HG03060 (cell line): ENCODE measurements around the gene REEP5.
"Not testable (repeated sequence)": the region's sequence is repeated elsewhere in the genome, so short reads cannot be mapped to it uniquely, and the experiment has no call there.

ENCODE experiments used
- ATAC-seq: cut with Tn5 transposase; IDR thresholded peaks from one replicate; pipeline ENCODE4 v1.9.1; 2021; ENCODE audit warnings: low read depth, moderate number of reproducible peaks; ENCODE audit not compliant: unreplicated experiment

Gene REEP5

DNA sequence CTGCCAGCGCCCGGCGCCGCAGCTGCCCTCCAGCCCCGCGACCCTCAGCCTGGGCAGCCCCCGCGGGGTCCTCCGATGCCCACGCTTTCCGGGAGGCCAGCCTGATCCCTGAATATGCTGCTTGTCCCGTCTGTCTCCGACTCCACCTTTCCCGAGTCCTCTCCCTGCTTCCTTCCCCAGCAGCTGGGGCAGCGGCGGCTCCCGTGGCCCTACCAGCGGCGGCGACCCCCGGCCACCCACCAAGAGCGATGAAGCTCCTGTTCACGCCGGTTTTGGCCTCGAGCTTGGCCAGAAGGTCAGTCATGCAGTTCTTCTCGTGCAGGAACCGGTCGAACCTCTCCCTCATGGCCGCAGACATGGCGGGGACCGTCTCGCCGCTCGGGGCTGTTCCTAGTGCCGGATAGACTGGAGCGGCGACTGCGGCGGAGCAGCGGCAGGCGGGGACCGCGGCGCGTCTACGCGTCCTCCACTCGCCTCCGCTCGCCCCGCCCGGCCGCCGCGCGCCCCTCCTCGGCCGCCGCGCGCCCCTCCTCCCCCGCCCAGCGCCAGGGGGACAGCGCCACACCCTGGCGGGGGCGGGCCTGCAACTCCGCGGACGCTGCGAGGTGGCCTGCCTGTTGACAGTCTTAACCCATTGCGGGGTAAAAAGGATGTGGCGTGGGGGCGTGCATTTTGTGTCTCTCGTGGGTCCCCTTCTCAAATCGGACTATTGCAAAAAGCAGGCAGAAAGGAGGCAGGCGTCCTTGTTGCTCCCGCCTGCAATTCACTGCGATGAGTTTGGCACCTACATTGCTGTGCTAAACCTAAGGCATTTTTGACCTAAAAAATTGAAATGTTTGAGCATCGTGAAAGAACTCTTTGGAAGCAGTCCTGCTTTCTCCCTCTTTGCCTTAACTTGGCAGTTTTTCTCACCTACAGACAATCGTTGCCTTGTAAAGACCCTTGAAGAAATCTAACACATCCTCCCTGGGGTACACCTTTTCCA lies at the start of gene REEP5:
Gene REEP5 (minus strand): TSS at position 395 of the 985 bp plus-strand sequence. CDS start 37 bp downstream, at position 358.
- no peak for ATAC-seq

DNA sequence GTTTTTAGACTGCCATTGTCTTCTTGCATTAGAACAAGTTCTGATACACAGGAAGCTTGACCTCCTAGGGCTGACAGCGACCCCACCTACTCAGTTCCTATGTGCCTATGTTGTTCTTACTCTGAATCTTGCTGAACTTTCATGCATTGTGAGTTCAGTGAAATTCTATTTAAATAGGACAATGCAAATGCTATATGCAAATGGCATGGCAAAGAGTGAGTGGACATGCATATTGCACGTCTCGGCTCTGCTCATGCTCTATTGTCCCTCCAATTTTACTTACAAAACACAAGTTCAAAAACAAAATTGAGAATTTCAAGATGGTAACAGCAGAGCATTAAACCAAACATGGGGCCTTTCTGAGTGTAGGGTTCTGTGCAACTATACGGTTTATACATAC lies 49.2 kb upstream of the REEP5 start:
- ATAC-seq = no peak

DNA sequence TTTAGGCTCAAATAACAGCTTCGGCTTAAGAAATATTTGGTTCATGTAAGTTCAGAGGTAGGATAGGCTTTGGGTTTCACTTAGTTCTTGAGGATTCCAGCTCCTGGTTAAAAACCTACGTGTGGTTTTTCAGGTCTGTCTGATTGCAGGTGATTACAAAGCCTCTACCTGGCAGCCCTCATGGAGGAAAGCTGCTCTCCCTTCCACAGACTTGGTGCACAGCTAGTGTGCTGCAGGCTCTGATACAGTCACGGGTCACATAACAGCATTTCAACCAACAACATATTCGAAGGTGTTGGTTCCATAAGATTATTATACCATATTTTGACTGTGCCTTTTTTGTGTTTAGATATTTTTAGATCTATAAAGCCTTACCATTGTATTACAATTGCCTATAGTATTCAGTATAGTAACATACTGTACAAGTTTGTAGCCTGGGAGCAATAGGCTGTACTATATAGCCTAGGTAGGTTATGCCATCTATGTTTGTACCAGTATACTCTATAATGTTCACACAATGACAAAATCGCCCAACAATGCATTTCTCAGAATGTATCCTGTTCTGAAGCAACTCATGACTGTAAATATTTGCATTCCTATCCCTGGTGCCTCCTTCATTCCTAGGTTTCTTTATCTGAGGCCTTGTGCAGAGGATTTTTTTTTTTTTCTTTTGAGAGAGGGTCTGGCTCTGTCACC lies 46.5 kb upstream of the REEP5 start:
- ATAC-seq = no peak

DNA sequence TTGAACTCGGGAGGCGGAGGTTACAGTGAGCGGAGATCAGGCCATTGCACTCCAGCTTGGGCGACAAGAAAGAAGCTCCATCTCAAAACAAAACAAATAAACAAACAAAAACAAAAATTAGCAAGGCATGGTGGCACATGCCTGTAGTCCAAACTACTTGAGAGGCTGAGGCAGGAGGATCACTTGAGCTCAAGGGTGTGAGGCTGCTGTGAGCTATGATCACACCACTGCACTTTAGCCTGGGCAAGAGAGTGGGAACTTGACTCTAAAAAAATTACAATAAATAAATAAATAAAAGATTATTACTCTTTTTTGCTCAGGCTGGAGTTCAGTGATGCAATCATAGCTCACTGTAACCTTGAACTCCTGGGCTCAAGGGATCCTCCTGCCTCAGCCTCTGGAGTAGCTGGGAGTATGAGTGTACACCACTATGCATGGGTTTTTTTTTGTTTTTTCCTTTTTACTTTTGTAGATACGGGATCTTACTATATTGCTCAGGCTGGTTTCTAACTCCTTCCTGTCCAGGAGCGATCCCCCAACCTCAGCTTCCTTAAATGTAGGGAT lies 45.6 kb upstream of the REEP5 start:
- no peak for ATAC-seq

DNA sequence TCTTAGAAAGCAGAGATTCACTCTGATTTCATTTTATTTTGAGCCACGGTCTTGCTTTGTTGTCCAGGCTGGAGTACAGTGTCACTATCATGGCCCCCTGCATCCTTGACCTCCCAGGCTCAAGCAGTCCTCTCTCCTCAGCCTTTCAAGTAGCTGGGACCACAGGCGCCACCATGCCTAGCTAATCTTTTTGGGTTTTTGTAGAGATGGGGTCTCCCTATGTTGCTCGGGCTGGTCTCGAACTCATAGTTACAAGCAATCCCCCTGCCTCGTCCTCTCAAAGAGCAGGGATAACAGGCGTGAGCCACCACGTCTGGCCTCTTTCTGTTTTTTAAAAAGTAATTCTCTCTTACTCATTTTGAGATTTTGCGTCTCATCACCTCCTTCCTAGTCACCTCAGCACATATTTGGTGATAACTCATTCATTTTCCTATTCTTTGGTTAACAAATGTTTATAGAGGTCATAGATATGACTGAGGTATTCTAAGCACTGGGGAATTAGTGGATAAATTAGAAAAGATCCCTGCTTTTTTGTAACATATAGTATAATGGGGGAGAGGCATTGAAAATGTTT lies 43.8 kb upstream of the REEP5 start:
- no peak for ATAC-seq

DNA sequence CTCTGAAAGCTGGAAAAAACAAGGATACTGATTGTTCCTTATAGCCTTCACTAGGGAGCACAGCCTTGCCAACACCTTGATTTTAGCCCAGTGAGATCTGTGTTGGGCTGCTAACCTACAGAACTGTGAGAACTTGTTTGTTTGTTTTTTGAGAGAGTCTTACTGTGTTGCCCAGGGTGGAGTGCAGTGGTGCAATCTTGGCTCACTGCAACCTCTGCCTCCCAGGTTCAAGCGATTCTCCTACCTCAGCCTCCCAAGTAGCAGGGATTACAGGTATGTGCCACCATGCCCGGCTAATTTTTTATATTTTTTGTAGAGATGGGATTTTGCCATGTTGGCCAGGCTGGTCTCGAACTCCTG lies 41.3 kb upstream of the REEP5 start:
- not testable (repeated sequence) for ATAC-seq

DNA sequence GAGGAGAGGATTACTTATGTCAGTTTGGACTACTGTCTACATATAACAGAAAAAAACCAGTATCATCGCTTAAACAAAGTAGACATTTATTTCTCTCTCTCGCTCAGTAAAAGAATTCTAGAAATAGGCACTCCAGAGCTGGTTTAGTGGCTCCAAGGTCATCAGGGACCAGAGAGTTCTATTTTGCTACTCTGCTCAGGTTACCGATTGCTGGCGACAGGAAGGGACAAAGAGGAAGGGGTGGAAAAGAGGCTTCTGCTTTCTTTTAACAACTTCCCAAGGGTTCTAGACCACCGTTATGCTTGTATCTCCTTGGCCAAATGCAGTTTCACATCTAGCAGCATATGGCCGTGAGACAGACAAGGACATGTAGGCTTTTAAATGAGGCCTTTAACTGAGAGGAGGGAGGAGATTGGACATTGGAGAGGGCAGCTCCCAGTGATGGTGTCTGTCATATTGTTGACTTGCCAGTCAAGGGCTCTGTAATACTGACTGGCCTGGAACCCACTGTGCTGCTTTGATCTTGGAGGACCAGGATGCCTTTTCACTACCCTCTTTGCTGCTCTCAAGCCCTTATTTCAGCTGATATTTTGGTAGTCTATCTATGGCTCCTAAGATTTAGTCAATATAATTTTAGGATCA lies 39.0 kb upstream of the REEP5 start:
- no peak for ATAC-seq

DNA sequence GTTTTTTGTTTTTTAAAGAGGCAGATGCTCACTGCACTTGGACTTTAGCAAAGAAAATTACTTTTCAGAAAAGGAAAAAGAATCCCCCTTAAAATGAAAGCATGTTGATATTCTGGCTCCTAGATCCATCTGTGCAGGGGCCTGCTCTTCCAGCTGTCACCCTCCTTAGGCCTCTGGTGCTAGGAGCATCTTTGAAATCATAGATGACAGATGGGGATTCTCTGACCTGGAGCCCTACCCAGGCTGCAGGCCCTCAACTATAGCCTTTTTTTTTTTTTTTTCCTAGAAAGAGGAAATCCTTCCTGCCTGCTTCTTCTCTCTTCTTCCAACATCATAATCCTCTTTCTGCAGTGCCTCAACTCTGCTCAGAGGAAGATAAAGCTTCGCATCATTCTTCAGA lies 38.3 kb upstream of the REEP5 start:
- no peak for ATAC-seq

DNA sequence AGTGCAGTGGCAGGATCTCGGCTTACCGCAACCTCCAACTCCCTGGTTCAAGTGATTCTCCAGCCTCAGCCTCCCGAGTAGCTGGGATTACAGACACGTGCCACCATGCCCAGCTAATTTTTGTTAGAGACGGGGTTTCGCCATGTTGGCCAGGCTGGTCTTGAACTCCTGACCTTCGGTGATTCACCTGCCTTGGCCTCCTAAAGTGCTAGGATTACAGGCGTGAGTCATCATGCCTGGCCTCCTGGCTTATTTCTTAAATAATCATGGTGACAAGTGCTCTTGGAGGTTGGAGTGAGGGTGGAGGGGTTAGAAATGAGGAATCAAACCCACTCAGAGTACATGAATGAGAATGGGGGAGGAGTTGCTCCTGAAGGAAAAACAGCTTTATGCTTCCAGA lies 37.8 kb upstream of the REEP5 start:
- not testable (repeated sequence) for ATAC-seq

DNA sequence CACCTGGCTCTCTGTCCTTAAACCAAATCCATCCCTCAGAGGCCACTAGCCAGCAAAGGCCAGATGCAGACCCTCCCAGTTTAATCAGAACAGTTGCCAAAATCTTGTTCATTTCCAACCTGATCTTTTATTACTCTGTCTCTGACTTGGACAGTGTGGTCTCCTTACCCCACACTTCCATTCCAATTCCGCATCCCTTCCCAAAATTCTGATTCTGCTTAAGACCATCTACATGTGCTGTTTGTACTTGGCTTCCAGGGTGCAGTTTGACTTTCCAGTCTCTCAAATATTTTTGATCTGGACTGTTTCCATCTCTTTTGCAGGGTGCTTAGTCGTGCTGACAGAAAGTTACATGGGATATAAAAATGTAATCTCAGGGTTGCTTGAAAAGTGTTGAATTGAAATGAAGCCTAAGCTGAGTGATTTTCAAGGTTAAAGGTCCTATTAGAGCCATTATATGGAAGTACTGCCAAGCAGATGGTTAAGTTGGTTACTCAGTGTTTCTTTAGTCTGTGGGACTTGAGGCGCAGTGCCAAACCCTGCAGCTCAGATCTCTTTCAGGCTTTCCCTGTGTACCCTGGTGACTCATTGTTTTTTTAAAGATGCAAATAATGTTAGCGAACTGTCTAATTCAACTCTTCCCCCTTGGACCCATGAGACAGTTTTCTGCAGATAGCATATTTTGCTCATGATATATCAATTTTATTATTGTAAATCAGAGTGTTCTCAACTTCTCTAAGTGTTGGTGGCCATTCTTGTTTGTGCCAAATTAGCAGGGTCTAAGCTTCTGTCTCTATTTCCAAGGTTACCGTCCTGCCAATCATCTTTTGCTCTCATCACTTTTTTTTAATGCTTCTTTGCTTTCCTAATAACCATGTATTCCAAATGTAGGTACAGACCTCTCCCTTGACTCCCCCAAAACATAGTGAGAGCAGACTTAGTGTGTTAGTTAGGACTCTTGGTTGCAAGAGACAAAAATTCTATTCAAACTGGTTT lies 36.4 kb upstream of the REEP5 start:
- peak; percentile 92 for ATAC-seq

DNA sequence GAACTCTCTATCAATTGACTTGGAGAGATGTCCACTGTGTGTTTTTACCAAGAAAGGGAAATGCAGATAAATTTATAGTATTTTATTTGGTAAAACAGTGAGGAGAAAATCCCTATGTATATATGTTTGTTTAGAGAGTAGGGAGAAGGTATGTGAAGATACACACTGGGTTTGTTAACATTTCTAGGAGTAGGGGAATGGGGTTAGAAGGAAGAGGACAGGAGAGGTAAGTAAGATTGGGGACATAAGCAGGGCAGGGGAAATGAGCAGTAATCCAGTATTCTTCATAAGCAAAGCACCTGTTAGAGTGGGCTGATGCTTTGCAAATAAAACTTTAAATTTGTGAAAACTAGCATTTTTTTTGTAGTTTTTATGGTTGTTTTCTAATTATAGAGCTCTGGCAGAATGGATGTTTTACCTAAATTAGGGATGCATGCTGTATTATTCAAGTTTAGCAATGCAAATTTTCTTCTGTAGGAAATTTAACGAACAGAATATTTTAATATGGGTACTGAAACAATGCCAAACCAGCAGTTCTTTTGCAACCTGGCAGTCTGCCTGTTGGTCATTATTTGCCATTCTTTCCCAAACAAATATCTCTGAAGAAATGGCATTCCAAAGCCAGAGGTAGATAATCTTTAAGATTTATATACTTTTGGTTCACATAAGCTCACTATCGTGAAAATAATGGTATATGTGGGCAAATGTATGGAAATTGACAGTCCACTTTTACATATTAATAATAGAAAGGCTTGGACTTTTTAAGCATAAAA lies 35.2 kb upstream of the REEP5 start:
- ATAC-seq = no peak

DNA sequence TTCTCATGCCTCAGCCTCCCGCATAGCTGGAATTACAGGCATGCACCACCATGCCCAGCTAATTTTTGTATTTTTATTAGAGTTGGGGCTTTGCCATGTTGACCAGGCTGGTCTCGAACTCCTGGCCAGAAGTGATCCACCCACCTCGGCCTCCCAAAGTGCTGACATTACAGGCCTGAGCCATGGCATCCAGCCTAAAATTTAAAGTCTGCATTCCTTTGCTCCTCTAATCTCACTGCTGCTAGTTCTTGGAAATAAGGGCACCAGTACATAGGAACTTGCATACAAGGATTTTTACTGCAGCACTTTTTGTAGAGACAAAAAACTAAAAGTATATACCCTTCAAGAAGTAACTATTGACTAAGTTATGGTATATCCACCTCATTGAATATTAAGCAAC lies 34.6 kb upstream of the REEP5 start:
- ATAC-seq = no peak

DNA sequence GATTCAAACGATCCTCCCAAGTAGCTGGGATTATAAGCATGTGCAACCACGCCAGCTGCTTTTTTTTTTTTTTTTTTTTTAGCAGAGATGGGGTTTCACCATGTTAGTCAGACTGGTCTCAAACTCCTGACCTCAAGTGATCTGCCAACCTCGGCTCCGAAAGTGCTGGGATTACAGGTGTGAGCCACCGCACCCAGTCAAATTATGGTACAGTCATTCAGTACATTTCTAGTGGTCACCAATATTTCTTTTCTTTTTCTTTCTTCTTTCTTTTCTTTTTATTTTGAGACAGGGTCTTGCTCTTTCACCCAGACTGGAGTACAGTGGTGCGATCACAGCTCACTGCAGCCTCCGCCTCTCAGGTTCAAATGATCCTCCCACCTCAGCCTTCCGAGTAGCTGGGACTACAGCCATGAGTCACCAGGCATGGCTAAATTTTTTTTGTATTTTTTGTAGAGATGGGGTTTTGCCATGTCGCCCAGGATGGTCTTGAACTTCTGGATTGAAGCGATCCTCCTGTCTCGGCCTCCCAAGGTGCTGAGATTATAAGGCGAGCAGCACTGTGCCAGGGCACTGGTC lies 29.2 kb upstream of the REEP5 start:
- ATAC-seq = no peak

DNA sequence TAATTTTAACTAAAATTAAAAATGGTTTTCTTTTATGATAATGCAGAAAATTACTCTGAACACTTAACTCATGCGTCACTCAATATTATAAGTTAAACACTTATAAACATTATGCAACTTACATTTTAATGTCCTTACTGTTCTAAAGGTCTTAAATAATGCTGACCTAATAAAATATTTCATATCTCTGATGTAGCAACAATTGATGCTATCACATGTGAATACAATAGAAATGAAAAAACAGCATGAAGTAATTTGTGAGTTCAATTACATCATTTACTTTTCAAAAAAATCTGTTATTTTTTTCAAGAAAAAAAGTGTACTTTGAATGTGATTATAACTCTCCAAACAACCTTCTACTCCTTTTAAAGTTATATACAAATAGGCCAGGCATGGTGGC lies 26.4 kb upstream of the REEP5 start:
- ATAC-seq = no peak

DNA sequence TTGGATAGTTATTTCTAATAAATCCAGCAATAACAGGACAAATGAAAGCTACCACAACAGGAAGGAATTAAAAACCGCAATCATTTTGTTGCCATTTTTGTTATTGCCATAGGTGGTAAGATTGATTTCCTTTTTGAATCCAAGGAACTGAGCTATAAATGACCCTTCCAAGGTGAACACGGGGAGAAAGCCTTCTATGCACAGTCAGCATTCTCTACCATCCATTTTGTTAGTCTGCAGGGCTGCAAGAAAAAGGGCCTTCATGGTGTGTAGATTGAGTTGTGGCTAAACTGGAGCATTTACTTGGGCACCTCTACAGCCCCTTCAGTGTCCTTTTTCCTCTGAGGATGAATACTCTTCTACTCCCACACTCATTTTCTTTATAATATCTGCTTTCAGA lies 18.6 kb upstream of the REEP5 start:
- ATAC-seq = no peak

DNA sequence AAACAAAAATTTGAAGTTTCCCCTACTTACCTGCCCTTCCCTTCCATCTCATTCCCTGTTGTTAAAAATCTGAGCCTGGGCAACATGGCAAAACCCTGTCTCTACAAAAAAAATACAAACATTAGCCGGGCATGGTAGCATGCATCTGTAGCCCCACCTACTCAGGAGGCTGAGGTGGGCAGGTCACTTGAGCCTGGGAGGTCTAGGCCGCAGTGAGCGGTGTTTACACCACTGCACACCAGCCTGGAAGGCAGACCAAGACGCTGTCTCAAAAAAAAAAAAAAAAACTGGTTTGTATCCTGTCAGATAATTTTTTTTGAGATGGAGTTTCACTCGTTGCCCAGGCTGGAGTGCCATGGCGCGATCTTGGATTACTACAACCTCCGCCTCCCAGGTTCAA lies 16.3 kb upstream of the REEP5 start:
- no peak for ATAC-seq

DNA sequence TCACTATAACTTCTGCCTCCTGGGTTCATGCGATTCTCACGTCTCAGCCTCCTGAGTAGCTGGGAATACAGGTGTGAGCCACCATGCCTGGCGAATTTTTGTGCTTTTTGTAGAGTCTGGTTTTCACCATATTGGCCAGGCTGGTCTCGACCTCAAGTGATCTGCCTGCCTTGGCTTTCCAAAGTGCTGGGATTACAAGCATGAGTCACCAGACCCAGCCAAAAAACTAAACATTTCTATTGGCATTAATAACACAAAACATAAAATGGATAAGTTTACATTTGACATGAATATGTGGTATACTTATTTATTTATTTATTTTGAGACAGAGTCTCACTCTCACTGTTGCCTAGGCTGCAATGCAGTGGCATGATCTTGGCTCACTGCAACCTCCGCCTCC lies 13.6 kb upstream of the REEP5 start:
- ATAC-seq = no peak

DNA sequence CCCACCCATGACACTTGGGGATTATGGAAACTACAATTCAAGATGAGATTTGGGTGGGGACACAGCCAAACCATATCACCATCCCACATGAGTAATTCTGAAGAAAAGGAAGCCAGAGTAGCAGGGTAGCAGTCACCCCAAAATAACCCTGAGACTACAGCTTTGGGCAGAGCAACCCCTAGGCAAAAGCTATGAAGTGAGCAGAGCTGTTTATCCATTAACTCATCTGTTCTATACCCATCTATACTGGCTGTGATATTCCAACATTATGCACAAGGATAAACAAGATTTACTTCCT lies 12.3 kb upstream of the REEP5 start:
- no peak for ATAC-seq
